Stimulated activated CD4-positive, alpha-beta T cell treated with anti-CD3 and anti-CD28 coated beads, Interleukin-1b, Interleukin-23, amount 100 ng/mL, for 4 hours (primary cell): ENCODE results near the gene ABI3BP.
"Not testable (repeated sequence)": the region's sequence is repeated elsewhere in the genome, so short reads cannot be mapped to it uniquely, and the experiment has no call there.

Source experiments
- DNase-seq, 2 donors: peaks; one replicate each; pipeline ENCODE4 v3.0.0-alpha.2; 2020; ENCODE audit warnings: low read depth in 2 of 2

Gene ABI3BP

GRCh38 chr3:100993309-100993708 is at the start of gene ABI3BP:
ABI3BP (minus strand) TSS chr3:100993421; CDS start chr3:100993384, 37 bp downstream.
- no peak for DNase-seq

- no peak for DNase-seq
These were observed 46.1 kb upstream of the ABI3BP start for GRCh38 chr3:101039285-101039684.

GRCh38 chr3:101038880-101039279 is 45.7 kb upstream of the ABI3BP start:
- DNase-seq: no peak

- no peak for DNase-seq
These were observed 45.2 kb upstream of the ABI3BP start for GRCh38 chr3:101038393-101038792.

GRCh38 chr3:101037613-101038012 is 44.4 kb upstream of the ABI3BP start:
- no peak for DNase-seq

- no peak for DNase-seq
These were observed 43.5 kb upstream of the ABI3BP start for GRCh38 chr3:101036676-101037075.

- DNase-seq: no peak
These were observed 43.0 kb upstream of the ABI3BP start for GRCh38 chr3:101036213-101036618.

- DNase-seq: no peak
These were observed 34.1 kb upstream of the ABI3BP start for GRCh38 chr3:101027286-101027685.

GRCh38 chr3:101026881-101027280 is 33.7 kb upstream of the ABI3BP start:
- no peak for DNase-seq

GRCh38 chr3:101026244-101026643 is 33.0 kb upstream of the ABI3BP start:
- DNase-seq: no peak

- no peak for DNase-seq
These were observed 27.3 kb upstream of the ABI3BP start for GRCh38 chr3:101020351-101021015.

- no peak for DNase-seq
These were observed 23.8 kb upstream of the ABI3BP start for GRCh38 chr3:101017017-101017416.

GRCh38 chr3:101012312-101012711 is 19.1 kb upstream of the ABI3BP start:
- DNase-seq: not testable (repeated sequence)

- DNase-seq: no peak
These were observed 17.9 kb upstream of the ABI3BP start for GRCh38 chr3:101011136-101011535.

GRCh38 chr3:101010296-101010695 is 17.1 kb upstream of the ABI3BP start:
- DNase-seq: no peak

GRCh38 chr3:101009386-101009785 is 16.2 kb upstream of the ABI3BP start:
- DNase-seq: no peak

- DNase-seq: no peak
These were observed 5.9 kb upstream of the ABI3BP start for GRCh38 chr3:100999160-100999559.

GRCh38 chr3:100994809-100995208 is 1.6 kb upstream of the ABI3BP start:
- DNase-seq: no peak

GRCh38 chr3:100994187-100994586 is 966 bp upstream of the ABI3BP start:
- no peak for DNase-seq

- DNase-seq: no peak
These were observed 799 bp downstream of the ABI3BP start for GRCh38 chr3:100992231-100993012.

- no peak for DNase-seq
These were observed 5.1 kb downstream of the ABI3BP start for GRCh38 chr3:100988080-100988479.

GRCh38 chr3:100984308-100984707 is 8.9 kb downstream of the ABI3BP start:
- DNase-seq: no peak

GRCh38 chr3:100982710-100983109 is 10.5 kb downstream of the ABI3BP start:
- DNase-seq: no peak
